Activated naive CD4-positive, alpha-beta T cell treated with anti-CD3 and anti-CD28 coated beads, Interleukin-2, amount 50 U/mL, for 72 hours (primary cell): ENCODE results near the gene DLG4. TPM values are rescaled to one million over a fixed set of nuclear protein-coding genes. Genes with fewer than 3 reads are reported as not detected.

Experiments
- total RNA-seq, 2 donors: library from RNA; stranded (reverse); gene quantifications; one replicate each; pipeline ENCODE4 v1.2.3, GENCODE V29; 2022

Gene DLG4
- total RNA-seq, 2 donors from 2014 or later, result 20.1 to 27.1 TPM

Other genes with a start within 250 kb of the DLG4 start
- not detected for gene ALOX12, start 223.8 kb downstream of the DLG4 start, total RNA-seq
- 100 to 1,000 TPM; 127 to 217 TPM for gene RNASEK, start 207.2 kb downstream of the DLG4 start, total RNA-seq
- gene BCL6B, start 196.8 kb downstream of the DLG4 start, total RNA-seq, result under 1 TPM; 0.59 to 0.86 TPM
- gene SLC16A13, start 183.8 kb downstream of the DLG4 start, total RNA-seq, result 10 to 100 TPM in 1 of 2 donors, 1 to 10 TPM in 1; 5.0 to 10.5 TPM
- 1 to 10 TPM in 1 of 2 donors, under 1 TPM in 1; 0.30 to 1.1 TPM for gene SLC16A11, start 175.7 kb downstream of the DLG4 start, total RNA-seq
- gene CLEC10A, start 139.6 kb downstream of the DLG4 start, total RNA-seq, result not detected
- gene ASGR2, start 105.0 kb downstream of the DLG4 start, total RNA-seq, result not detected
- 1 to 10 TPM; 2.0 to 3.9 TPM for gene ASGR1, start 40.5 kb downstream of the DLG4 start, total RNA-seq
- 100 to 1,000 TPM; 360 to 445 TPM for gene ACADVL, start 102 bp upstream of the DLG4 start, total RNA-seq
- 10 to 100 TPM; 56.2 to 73.4 TPM for gene DVL2, start 14.7 kb upstream of the DLG4 start, total RNA-seq
- gene PHF23, start 19.6 kb upstream of the DLG4 start, total RNA-seq, result 10 to 100 TPM; 25.9 to 52.4 TPM
- gene GABARAP, start 22.6 kb upstream of the DLG4 start, total RNA-seq, result 100 to 1,000 TPM; 167 to 298 TPM
- 100 to 1,000 TPM; 171 to 179 TPM for gene CTDNEP1, start 31.9 kb upstream of the DLG4 start, total RNA-seq
- 10 to 100 TPM; 45.6 to 62.3 TPM for gene ELP5, start 32.4 kb upstream of the DLG4 start, total RNA-seq
- 1 to 10 TPM in 1 of 2 donors, under 1 TPM in 1; 0.55 to 1.5 TPM for gene CLDN7, start 42.6 kb upstream of the DLG4 start, total RNA-seq
- under 1 TPM in 1 of 2 donors, not detected in 1; 0.51 TPM for gene SLC2A4, start 61.9 kb upstream of the DLG4 start, total RNA-seq
- 1 to 10 TPM in 1 of 2 donors, under 1 TPM in 1; 0.18 to 1.7 TPM for gene YBX2, start 74.8 kb upstream of the DLG4 start, total RNA-seq
- gene EIF5A, start 87.8 kb upstream of the DLG4 start, total RNA-seq, result 100 to 1,000 TPM; 493 to 836 TPM
- gene GPS2, start 95.5 kb upstream of the DLG4 start, total RNA-seq, result 10 to 100 TPM; 36.3 to 48.6 TPM
- gene NEURL4, start 109.5 kb upstream of the DLG4 start, total RNA-seq, result 10 to 100 TPM; 24.8 to 32.7 TPM
- 100 to 1,000 TPM; 400 to 610 TPM for gene ACAP1, start 116.7 kb upstream of the DLG4 start, total RNA-seq
- gene KCTD11, start 132.3 kb upstream of the DLG4 start, total RNA-seq, result 10 to 100 TPM in 1 of 2 donors, 1 to 10 TPM in 1; 3.6 to 10.1 TPM
- under 1 TPM in 1 of 2 donors, not detected in 1; 0.21 TPM for gene TMEM95, start 135.3 kb upstream of the DLG4 start, total RNA-seq
- 1 to 10 TPM; 2.7 to 5.3 TPM for gene TNK1, start 161.3 kb upstream of the DLG4 start, total RNA-seq
- gene PLSCR3, start 174.7 kb upstream of the DLG4 start, total RNA-seq, result 10 to 100 TPM; 58.2 to 77.5 TPM
- 100 to 1,000 TPM in 1 of 2 donors, 10 to 100 TPM in 1; 78.9 to 114 TPM for gene TMEM256, start 184.3 kb upstream of the DLG4 start, total RNA-seq
- gene NLGN2, start 188.0 kb upstream of the DLG4 start, total RNA-seq, result 10 to 100 TPM; 14.5 to 15.8 TPM
- gene SPEM1, start 200.5 kb upstream of the DLG4 start, total RNA-seq, result not detected
- under 1 TPM in 1 of 2 donors, not detected in 1; 0.14 TPM for gene SPEM2, start 205.8 kb upstream of the DLG4 start, total RNA-seq
- not detected for gene SPEM3, start 209.0 kb upstream of the DLG4 start, total RNA-seq
- gene TMEM102, start 215.6 kb upstream of the DLG4 start, total RNA-seq, result 10 to 100 TPM in 1 of 2 donors, 1 to 10 TPM in 1; 9.2 to 13.2 TPM
- 10 to 100 TPM in 1 of 2 donors, 1 to 10 TPM in 1; 2.6 to 35.5 TPM for gene FGF11, start 219.7 kb upstream of the DLG4 start, total RNA-seq
- gene CHRNB1, start 225.2 kb upstream of the DLG4 start, total RNA-seq, result 10 to 100 TPM; 12.1 to 17.6 TPM